CD14-positive monocyte (primary cell): ENCODE measurements around the gene TRPV3. TPM values are rescaled to one million over a fixed set of nuclear protein-coding genes. Genes with fewer than 3 reads are reported as not detected.

Source experiments
- DNase-seq, 3 donors: peaks; one replicate each; pipeline ENCODE4 v3.0.0-alpha.2; 2011 to 2022
- H2AFZ ChIP-seq: 2 replicates; pipeline ENCODE4 v1.6.0; 2012; ENCODE audit warnings: mild to moderate bottlenecking, low read depth, low read length, inconsistent platforms; ENCODE audit not compliant: insufficient read depth, poor library complexity, severe bottlenecking
- H3K27ac ChIP-seq, 2 donors: 1 replicate in 1 of 2; 2 replicates in 1 of 2; pipeline ENCODE4 v1.5.1; 2012 to 2013; ENCODE audit warnings: low read length in 2 of 2, control low read depth in 1 of 2, inconsistent platforms in 1 of 2, low read depth in 1 of 2, mild to moderate bottlenecking in 1 of 2
- H3K27me3 ChIP-seq, 2 donors: one replicate each; pipeline versions ENCODE4 v1.6.0 to v1.6.1; 2011 to 2013; ENCODE audit warnings: low read length in 2 of 2; ENCODE audit not compliant: control insufficient read depth in 2 of 2, insufficient read depth in 2 of 2
- H3K36me3 ChIP-seq, 2 donors: replicated peaks in 1 of 2; 1 replicate in 1 of 2; 2 replicates in 1 of 2; pipeline versions ENCODE4 v1.5.1 to v1.6.1; 2012 to 2013; ENCODE audit warnings: low read length in 2 of 2, control low read depth in 1 of 2, inconsistent platforms in 1 of 2, mild to moderate bottlenecking in 1 of 2; ENCODE audit not compliant: insufficient read depth in 2 of 2, control insufficient read depth in 1 of 2
- H3K4me1 ChIP-seq, 2 donors: 1 replicate in 1 of 2; 2 replicates in 1 of 2; pipeline versions ENCODE4 v1.5.1 to v1.6.1; 2012 to 2013; ENCODE audit warnings: low read length in 2 of 2, control low read depth in 1 of 2, inconsistent platforms in 1 of 2, mild to moderate bottlenecking in 1 of 2, moderate library complexity in 1 of 2; ENCODE audit not compliant: insufficient read depth in 2 of 2, control insufficient read depth in 1 of 2
- H3K4me2 ChIP-seq: replicated peaks from 2 replicates; pipeline ENCODE3; 2012; ENCODE audit warnings: low read length, moderate library complexity, mild to moderate bottlenecking; ENCODE audit not compliant: poor library complexity, severe bottlenecking; ENCODE audit errors: extremely low read depth
- H3K4me3 ChIP-seq, 3 experiments: fragments of 200-600 bp in 1 of 3; sonication (generic) in 1 of 3; replicated peaks in 1 of 3; 1 replicate in 2 of 3; 2 replicates in 1 of 3; pipeline ENCODE4 v1.5.1; 2011 to 2013; ENCODE audit warnings: low read length in 3 of 3, mild to moderate bottlenecking in 3 of 3, control low read depth in 2 of 3, low read depth in 2 of 3, inconsistent platforms in 1 of 3, moderate library complexity in 1 of 3
- H3K79me2 ChIP-seq: 2 replicates; pipeline ENCODE4 v1.6.0; 2012; ENCODE audit warnings: mild to moderate bottlenecking, control low read depth, inconsistent platforms, low read length, moderate library complexity; ENCODE audit not compliant: insufficient read depth
- H3K9ac ChIP-seq: 2 replicates; pipeline ENCODE4 v1.6.0; 2017; ENCODE audit warnings: low read length, mild to moderate bottlenecking; ENCODE audit not compliant: insufficient read depth, poor library complexity, severe bottlenecking
- H3K9me3 ChIP-seq, 2 donors: replicated peaks in 1 of 2; 1 replicate in 1 of 2; 2 replicates in 1 of 2; pipeline versions ENCODE4 v1.5.1 to v1.6.1; 2012 to 2013; ENCODE audit warnings: low read length in 2 of 2, control low read depth in 1 of 2; ENCODE audit not compliant: control insufficient read depth in 1 of 2, insufficient read depth in 1 of 2
- H4K20me1 ChIP-seq: 2 replicates; pipeline ENCODE4 v1.6.0; 2012; ENCODE audit warnings: mild to moderate bottlenecking, low read length, control low read depth, moderate library complexity; ENCODE audit not compliant: insufficient read depth
- H3K27ac Mint-ChIP-seq, 7 donors: one replicate each; pipeline ENCODE4 v1.8.0; 2020; ENCODE audit warnings: mild to moderate bottlenecking in 7 of 7, mixed read lengths in 7 of 7, moderate library complexity in 6 of 7, inconsistent platforms in 2 of 7
- H3K27me3 Mint-ChIP-seq, 3 donors: one replicate each; pipeline ENCODE4 v1.8.0; 2021 to 2022; ENCODE audit warnings: low read depth in 3 of 3, mild to moderate bottlenecking in 3 of 3, mixed read lengths in 3 of 3, moderate library complexity in 3 of 3, inconsistent platforms in 1 of 3
- H3K36me3 Mint-ChIP-seq, 2 donors: one replicate each; pipeline ENCODE4 v1.8.0; 2020; ENCODE audit warnings: mixed read lengths in 2 of 2, inconsistent platforms in 1 of 2, mild to moderate bottlenecking in 1 of 2
- H3K4me1 Mint-ChIP-seq: one replicate; pipeline ENCODE4 v1.8.0; 2020; ENCODE audit warnings: mild to moderate bottlenecking, mixed read lengths
- H3K4me3 Mint-ChIP-seq, 2 donors: one replicate each; pipeline ENCODE4 v1.8.0; 2020; ENCODE audit warnings: mild to moderate bottlenecking in 2 of 2, mixed read lengths in 2 of 2, moderate library complexity in 1 of 2
- H3K9me3 Mint-ChIP-seq, 7 donors: one replicate each; pipeline ENCODE4 v1.8.0; 2020 to 2022; ENCODE audit warnings: mixed read lengths in 7 of 7, mild to moderate bottlenecking in 6 of 7, moderate library complexity in 6 of 7, inconsistent platforms in 2 of 7
- CTCF ChIP-seq: fragments of 200-600 bp; IDR thresholded peaks from one replicate; pipeline ENCODE4 v1.8.0; 2022; ENCODE audit warnings: antibody characterized with exemption, mild to moderate bottlenecking
- WGBS: methylation state at CpG from one replicate; pipeline ENCODE4 v1.1.5; 2013; ENCODE audit warnings: missing lambda C conversion rate; ENCODE audit not compliant: insufficient coverage; 5-methylcytosine and 5-hydroxymethylcytosine counted together
- intact Hi-C, 2 donors: fragments of 100-400 bp; cut with micrococcal nuclease; formaldehyde crosslinking; loops; one replicate each; pipeline versions ENCODE4 v1.15.0 to v1.15.1; 2023
- polyA plus RNA-seq, 3 donors: library from polyadenylated mRNA; depleted of rRNA in 1 of 3; unstranded in 2 of 3; stranded (reverse) in 1 of 3; fragments of 300-500 nt in 2 of 3; fragments of >200 nt in 1 of 3; fragmentation: Illumina TruSeq in 2 of 3; gene quantifications; 1 replicate in 2 of 3; 2 replicates in 1 of 3; pipeline ENCODE4 v1.2.3, GENCODE V29; 2012 to 2021

TRPV3 gene
- polyA plus RNA-seq, 3 donors: 0.01 TPM; not detected in 2

GRCh38 chr17:3479988-3480387 lies 77.6 kb downstream of the TRPV3 start:
- peaks cover 0 to under 1% (median 0%) of the 10 kb centered on the region in 7 donors for H3K9me3 Mint-ChIP-seq
- no CpG with 5 or more reads among the region's 3 CpGs for WGBS
- no peak overlapping the region for H2AFZ ChIP-seq
- no peaks in the 10 kb centered on the region for H3K36me3 Mint-ChIP-seq
- peaks cover 5% of the 10 kb centered on the region for H3K4me1 Mint-ChIP-seq
- H4K20me1 ChIP-seq: no peaks in the 10 kb centered on the region
- no peak overlapping the region for H3K4me3 Mint-ChIP-seq
- DNase-seq: no peak
- no peak overlapping the region for H3K9ac ChIP-seq
- peaks cover 3 to 8% (median 5%) of the 10 kb centered on the region in 3 donors for H3K27me3 Mint-ChIP-seq
- H3K36me3 ChIP-seq: no peaks in the 10 kb centered on the region
- intact Hi-C loops: no loop called here
- peaks cover 0 to 4% of the 10 kb centered on the region in 2 donors for H3K27me3 ChIP-seq
- no peak for TF ChIP-seq CTCF
- no peak overlapping the region for H3K27ac Mint-ChIP-seq
- no peaks in the 10 kb centered on the region for H3K9me3 ChIP-seq
- H3K4me2 ChIP-seq: no peak overlapping the region
- H3K79me2 ChIP-seq: no peaks in the 10 kb centered on the region
- no peak overlapping the region for H3K4me3 ChIP-seq
- no peak overlapping the region for H3K27ac ChIP-seq
- no peaks in the 10 kb centered on the region for H3K4me1 ChIP-seq

GRCh38 chr17:3475812-3476610 lies 81.6 kb downstream of the TRPV3 start, which contains the start of gene ASPA:
Gene ASPA, plus strand, starts transcription at chr17:3475997. Its CDS starts 163 bp downstream, at chr17:3476160.
- no peak for TF ChIP-seq CTCF
- intact Hi-C loops: no loop called here
- H3K36me3 ChIP-seq: no peaks in the 10 kb centered on the region
- H3K27me3 ChIP-seq: no peaks in the 10 kb centered on the region
- Mint-ChIP-seq H3K4me3 (peak within 1 kb of the TSS; percentile 61 to 89), H3K27me3 (peaks cover 2 to 9% (median 3%) of the 10 kb centered on the region in 3 donors), H3K27ac (peak within 1 kb of the TSS in 2 of 7 donors; percentile 32 to 42), H3K4me1 (peaks cover 5% of the 10 kb centered on the region), H3K36me3 (no peaks in the 10 kb centered on the region), H3K9me3 (peaks cover 3 to 10% (median 7%) of the 10 kb centered on the region in 7 donors)
- H4K20me1 ChIP-seq: no peaks in the 10 kb centered on the region
- WGBS: no CpG with 5 or more reads among the region's 7 CpGs
- H3K4me3 ChIP-seq: peak within 1 kb of the TSS; percentile 24 to 54 (median 36)
- H2AFZ ChIP-seq: no peak within 1 kb of the TSS
- H3K4me2 ChIP-seq: peak within 1 kb of the TSS; percentile 37
- no peak within 1 kb of the TSS for H3K9ac ChIP-seq
- H3K9me3 ChIP-seq: peaks cover 0 to 3% of the 10 kb centered on the region in 2 donors
- no peak for DNase-seq
- no peaks in the 10 kb centered on the region for H3K79me2 ChIP-seq
- no peak within 1 kb of the TSS for H3K27ac ChIP-seq
- H3K4me1 ChIP-seq: no peaks in the 10 kb centered on the region
